Aorta (tissue), 5 donors: ENCODE results near the gene MDH1. TPM values are rescaled to one million over a fixed set of nuclear protein-coding genes. Genes with fewer than 3 reads are reported as not detected.
A peak's percentile ranks its signal among the peaks of the same experiment; 100 is the strongest.
"Not testable (repeated sequence)": the region's sequence is repeated elsewhere in the genome, so short reads cannot be mapped to it uniquely, and the experiment has no call there.

ENCODE experiments used
- ATAC-seq: fragments of 200-7000 bp; cut with Tn5 transposase; one replicate; pipeline ENCODE4 v1.9.1; 2022; ENCODE audit warnings: moderate library complexity; ENCODE audit not compliant: low FRiP score
- DNase-seq, 2 donors: peaks; one replicate each; pipeline ENCODE4 v3.0.0-alpha.2; 2020
- H3K27ac ChIP-seq, 2 donors: one replicate each; pipeline ENCODE4 v1.5.1; 2013; ENCODE audit warnings: low read length in 2 of 2, mild to moderate bottlenecking in 2 of 2, moderate library complexity in 2 of 2, control low read depth in 1 of 2, inconsistent platforms in 1 of 2, low read depth in 1 of 2
- H3K27me3 ChIP-seq, 2 donors: one replicate each; pipeline ENCODE4 v1.6.1; 2013; ENCODE audit warnings: control low read depth in 1 of 2, low read length in 1 of 2, mild to moderate bottlenecking in 1 of 2, moderate library complexity in 1 of 2; ENCODE audit not compliant: insufficient read depth in 2 of 2, control insufficient read depth in 1 of 2
- H3K36me3 ChIP-seq, 2 donors: one replicate each; pipeline ENCODE4 v1.6.1; 2013; ENCODE audit warnings: control low read depth in 1 of 2, low read length in 1 of 2, mild to moderate bottlenecking in 1 of 2; ENCODE audit not compliant: insufficient read depth in 2 of 2, control insufficient read depth in 1 of 2
- H3K4me1 ChIP-seq, 2 donors: one replicate each; pipeline ENCODE4 v1.6.1; 2013; ENCODE audit warnings: low read length in 2 of 2, control low read depth in 1 of 2, mild to moderate bottlenecking in 1 of 2, moderate library complexity in 1 of 2; ENCODE audit not compliant: insufficient read depth in 2 of 2, control insufficient read depth in 1 of 2
- H3K4me3 ChIP-seq, 2 donors: one replicate each; pipeline ENCODE4 v1.5.1; 2013; ENCODE audit warnings: low read length in 2 of 2, control low read depth in 1 of 2, mild to moderate bottlenecking in 1 of 2
- H3K9me3 ChIP-seq: one replicate; pipeline ENCODE4 v1.6.1; 2013; ENCODE audit warnings: mild to moderate bottlenecking, low read length; ENCODE audit not compliant: control insufficient read depth
- WGBS, 2 donors: extraction: QIAGEN DNeasy Blood & Tissue Kit; methylation state at CpG; one replicate each; pipeline ENCODE4 v1.1.7; 2013; 5-methylcytosine and 5-hydroxymethylcytosine counted together
- intact Hi-C, 2 donors: fragments of 100-400 bp; cut with DNase I; formaldehyde crosslinking; loops; one replicate each; pipeline versions ENCODE4 v1.14.2 to v1.15.0; 2022
- long read RNA-seq, 2 donors: library from polyadenylated mRNA; unstranded; transcript quantifications; one replicate each; pipeline ENCODE4 v2.0.0, GENCODE V29; 2020 to 2021
- polyA plus RNA-seq, 2 donors: library from polyadenylated mRNA; stranded (reverse); fragments of 200-250 nt; gene quantifications; one replicate each; pipeline ENCODE4 v1.2.3, GENCODE V29; 2013
- total RNA-seq, 2 donors: library from RNA; stranded (reverse); fragmentation: NEBNext Ultra II Directional; extraction: Animal tissue kit (Norgen Biotek cat#: 25700); gene quantifications; one replicate each; pipeline ENCODE4 v1.2.1, GENCODE V29; 2021
- donor health status: healthy with polysubstance abuse.
- donor health status: Bipolar disorder and iron deficiency.
- donor health status: DM: no; HTN: no; CAD: no.
- donor health status: DM: no; HTN: no; CAD: no.
- donor health status: DM: yes; HTN: yes; CAD: no.

Gene MDH1
- total RNA-seq: 10 to 100 TPM; 84.9 to 94.8 TPM
- polyA plus RNA-seq: 100 to 1,000 TPM; 102 to 157 TPM
- long read RNA-seq, donor 1, transcript MDH1-201 (9 exons, 1,650 nt): major isoform, 234 of 255 reads
- long read RNA-seq, donor 1, transcript MDH1-213 (4 exons, 893 nt): minor isoform, 6 of 255 reads
- long read RNA-seq, donor 1, partial matches to known transcripts: 7 of 255 reads
- long read RNA-seq, donor 1, other reads (novel, unspliced or antisense): 8 of 255 reads
- long read RNA-seq, donor 2, transcript MDH1-201 (9 exons, 1,650 nt): major isoform, 49 of 52 reads
- long read RNA-seq, donor 2, partial matches to known transcripts: 2 of 52 reads
- long read RNA-seq, donor 2, other reads (novel, unspliced or antisense): 1 of 52 reads

- Histone ChIP-seq H3K4me1 (peaks cover 2 to 8% of the 10 kb centered on the region in 2 donors), H3K9me3 (no peaks in the 10 kb centered on the region), H3K27me3 (no peaks in the 10 kb centered on the region), H3K36me3 (no peaks in the 10 kb centered on the region), H3K27ac (peak within 1 kb of the TSS; percentile 52 to 93), H3K4me3 (peak within 1 kb of the TSS; percentile 86 to 94)
- 0% methylated on average over 44 of the region's 44 CpGs for WGBS, 2 donors
- DNase-seq: peak; percentile 96 to 97
- ATAC-seq: peak; percentile 99
- intact Hi-C loops: loop anchor here (10.0 kb wide), 2 partner anchors 256 to 276 kb away; partner anchors contain the start of gene UGP2 (in 1 of the 2)
Measured at GRCh38 chr2:63588385-63589147, at the start of gene MDH1, which contains the start of gene WDPCP. Gene MDH1 (plus strand): TSS chr2:63588963. CDS start chr2:63589044, 81 bp downstream. Gene WDPCP (minus strand): TSS chr2:63588477. CDS start chr2:63588271, 206 bp downstream.

GRCh38 chr2:63539416-63540162 is 49.2 kb upstream of the MDH1 start:
- intact Hi-C loops: no loop called here
- Histone ChIP-seq H3K27ac (no peak overlapping the region), H3K9me3 (no peaks in the 10 kb centered on the region), H3K4me3 (no peak overlapping the region), H3K27me3 (no peaks in the 10 kb centered on the region), H3K4me1 (no peaks in the 10 kb centered on the region), H3K36me3 (no peaks in the 10 kb centered on the region)
- DNase-seq (no peak), ATAC-seq (no peak)
- 96 to 97% methylated on average over 6 of the region's 6 CpGs for WGBS, 2 donors

- 99 to 100% methylated on average over 1 of the region's 1 CpG for WGBS, 2 donors
- ATAC-seq: no peak
- H3K27ac ChIP-seq: no peak overlapping the region
- H3K9me3 ChIP-seq: no peaks in the 10 kb centered on the region
- H3K4me3 ChIP-seq: no peak overlapping the region
- H3K36me3 ChIP-seq: no peaks in the 10 kb centered on the region
- H3K27me3 ChIP-seq: no peaks in the 10 kb centered on the region
- DNase-seq: no peak
- intact Hi-C loops: no loop called here
- H3K4me1 ChIP-seq: no peaks in the 10 kb centered on the region
Measured at GRCh38 chr2:63544017-63544627, 44.6 kb upstream of the MDH1 start.

GRCh38 chr2:63545023-63545422 is 43.7 kb upstream of the MDH1 start:
- intact Hi-C loops: no loop called here

GRCh38 chr2:63553049-63553448 is 35.7 kb upstream of the MDH1 start:
- peaks cover 0 to 2% of the 10 kb centered on the region in 2 donors for H3K4me1 ChIP-seq
- no peaks in the 10 kb centered on the region for H3K36me3 ChIP-seq
- no peak overlapping the region for H3K27ac ChIP-seq
- 41 to 45% methylated on average over 4 of the region's 4 CpGs for WGBS, 2 donors
- ATAC-seq (no peak), DNase-seq (no peak)
- intact Hi-C loops: no loop called here
- H3K27me3 ChIP-seq: no peaks in the 10 kb centered on the region
- H3K4me3 ChIP-seq: no peak overlapping the region
- H3K9me3 ChIP-seq: no peaks in the 10 kb centered on the region

More at GRCh38 chr2:63545023-63545422, 43.7 kb upstream of the MDH1 start:
- H3K4me1 ChIP-seq: no peaks in the 10 kb centered on the region
- no peak for DNase-seq
- H3K9me3 ChIP-seq: no peaks in the 10 kb centered on the region
- ATAC-seq: no peak
- 19 to 22% methylated on average over 2 of the region's 2 CpGs for WGBS, 2 donors
- H3K27me3 ChIP-seq: no peaks in the 10 kb centered on the region
- no peak overlapping the region for H3K4me3 ChIP-seq
- no peaks in the 10 kb centered on the region for H3K36me3 ChIP-seq
- H3K27ac ChIP-seq: no peak overlapping the region

GRCh38 chr2:63555299-63555698 is 33.5 kb upstream of the MDH1 start:
- no peak for DNase-seq
- intact Hi-C loops: no loop called here
- ATAC-seq: no peak
- Histone ChIP-seq H3K9me3 (no peaks in the 10 kb centered on the region), H3K4me3 (no peak overlapping the region), H3K36me3 (no peaks in the 10 kb centered on the region), H3K27ac (no peak overlapping the region), H3K27me3 (no peaks in the 10 kb centered on the region), H3K4me1 (peaks cover 0 to 2% of the 10 kb centered on the region in 2 donors)
- WGBS, 2 donors: 97 to 98% methylated on average over 7 of the region's 7 CpGs

- Histone ChIP-seq H3K36me3 (no peaks in the 10 kb centered on the region), H3K27me3 (no peaks in the 10 kb centered on the region), H3K27ac (no peak overlapping the region), H3K4me1 (peaks cover 0 to 2% of the 10 kb centered on the region in 2 donors), H3K4me3 (no peak overlapping the region), H3K9me3 (no peaks in the 10 kb centered on the region)
- DNase-seq: no peak
- intact Hi-C loops: no loop called here
- ATAC-seq: no peak
- 92 to 97% methylated on average over 3 of the region's 3 CpGs for WGBS, 2 donors
Measured at GRCh38 chr2:63555931-63556330, 32.8 kb upstream of the MDH1 start.

GRCh38 chr2:63557819-63558218 is 30.9 kb upstream of the MDH1 start:
- H3K27ac ChIP-seq, H3K4me1 ChIP-seq, H3K36me3 ChIP-seq, ATAC-seq, H3K9me3 ChIP-seq, H3K4me3 ChIP-seq, DNase-seq, H3K27me3 ChIP-seq, intact Hi-C loops: not testable (repeated sequence)
